MM.1S (cell line): ENCODE data around the gene PTCSC3.

Source experiments
- EZH2 ChIP-seq: fragments of 300-600 bp; sonication (generic); optimal IDR thresholded peaks from 2 replicates; pipeline ENCODE3; 2017; ENCODE audit warnings: low read depth, mild to moderate bottlenecking, antibody characterized with exemption, low read length, mixed read lengths
- EZH2phosphoT487 ChIP-seq: fragments of 300-600 bp; sonication (generic); IDR thresholded peaks from 2 replicates; pipeline ENCODE4 v1.6.1; 2018; ENCODE audit warnings: antibody characterized with exemption, low read length
- TF ChIP-seq, protein P1 (sequence below): fragments of 300-600 bp; sonication (generic); IDR thresholded peaks from 2 replicates; pipeline ENCODE4 v1.5.1; 2016; ENCODE audit warnings: antibody characterized with exemption, low read length, mixed read lengths

DNA sequence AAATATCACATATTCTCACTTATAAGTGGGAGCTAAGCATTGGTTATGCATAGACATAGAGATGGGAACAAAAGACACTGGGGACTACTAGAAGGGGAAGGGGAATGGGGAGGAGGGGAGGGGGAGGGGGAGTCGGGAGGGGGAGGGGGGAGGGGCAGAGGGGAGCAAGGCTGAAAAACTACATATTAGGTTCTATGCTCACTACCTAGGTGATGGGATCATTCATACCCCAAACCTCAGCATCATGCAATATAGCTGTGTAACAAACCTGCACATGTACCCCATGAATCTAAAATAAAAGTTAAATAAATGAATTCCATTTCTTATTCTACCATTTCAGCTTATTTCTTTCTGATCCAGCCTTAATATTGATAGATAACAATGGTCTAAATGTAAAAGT, 21.9 kb upstream of the PTCSC3 start:
- TF ChIP-seq, protein P1, sequence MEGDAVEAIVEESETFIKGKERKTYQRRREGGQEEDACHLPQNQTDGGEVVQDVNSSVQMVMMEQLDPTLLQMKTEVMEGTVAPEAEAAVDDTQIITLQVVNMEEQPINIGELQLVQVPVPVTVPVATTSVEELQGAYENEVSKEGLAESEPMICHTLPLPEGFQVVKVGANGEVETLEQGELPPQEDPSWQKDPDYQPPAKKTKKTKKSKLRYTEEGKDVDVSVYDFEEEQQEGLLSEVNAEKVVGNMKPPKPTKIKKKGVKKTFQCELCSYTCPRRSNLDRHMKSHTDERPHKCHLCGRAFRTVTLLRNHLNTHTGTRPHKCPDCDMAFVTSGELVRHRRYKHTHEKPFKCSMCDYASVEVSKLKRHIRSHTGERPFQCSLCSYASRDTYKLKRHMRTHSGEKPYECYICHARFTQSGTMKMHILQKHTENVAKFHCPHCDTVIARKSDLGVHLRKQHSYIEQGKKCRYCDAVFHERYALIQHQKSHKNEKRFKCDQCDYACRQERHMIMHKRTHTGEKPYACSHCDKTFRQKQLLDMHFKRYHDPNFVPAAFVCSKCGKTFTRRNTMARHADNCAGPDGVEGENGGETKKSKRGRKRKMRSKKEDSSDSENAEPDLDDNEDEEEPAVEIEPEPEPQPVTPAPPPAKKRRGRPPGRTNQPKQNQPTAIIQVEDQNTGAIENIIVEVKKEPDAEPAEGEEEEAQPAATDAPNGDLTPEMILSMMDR: no peak
- TF ChIP-seq EZH2phosphoT487 (no peak), EZH2 (no peak)
